Testis (tissue), 3 donors: ENCODE results near the gene PCDHGC5. TPM values are rescaled to one million over a fixed set of nuclear protein-coding genes. Genes with fewer than 3 reads are reported as not detected.
A peak's percentile ranks its signal among the peaks of the same experiment; 100 is the strongest.

Experiments used
- DNase-seq: peaks from one replicate; pipeline ENCODE4 v3.0.0-alpha.2; 2019
- H3K27ac ChIP-seq, 2 donors: fragments of 200-600 bp; sonication (generic); one replicate each; pipeline ENCODE4 v1.5.1; 2019
- H3K27me3 ChIP-seq: fragments of 200-600 bp; sonication (generic); one replicate; pipeline ENCODE4 v1.5.1; 2019
- H3K36me3 ChIP-seq: fragments of 200-600 bp; sonication (generic); one replicate; pipeline ENCODE4 v1.5.1; 2017; ENCODE audit warnings: low read depth; ENCODE audit errors: missing control alignments
- H3K4me1 ChIP-seq: fragments of 200-600 bp; sonication (generic); one replicate; pipeline ENCODE4 v1.5.1; 2019
- H3K4me3 ChIP-seq, 2 donors: fragments of 200-600 bp; sonication (generic); one replicate each; pipeline ENCODE4 v1.5.1; 2017 to 2019
- H3K9me3 ChIP-seq: fragments of 200-600 bp; sonication (generic); one replicate; pipeline ENCODE4 v1.5.1; 2017
- POLR2A ChIP-seq: fragments of 450-650 bp; IDR thresholded peaks from one replicate; pipeline ENCODE4 v1.6.1; 2017; ENCODE audit warnings: antibody characterized with exemption, mild to moderate bottlenecking, moderate library complexity
- WGBS, 2 donors: methylation state at CpG; one replicate each; pipeline ENCODE4 v1.1.5; 2018; 5-methylcytosine and 5-hydroxymethylcytosine counted together
- intact Hi-C: fragments of 100-400 bp; cut with DNase I; formaldehyde crosslinking; loops from one replicate; pipeline ENCODE4 v1.15.1; 2023; ENCODE audit warnings: low total_unique reads
- polyA plus RNA-seq: library from polyadenylated mRNA; stranded (reverse); fragments of 350-450 nt; fragmentation: Illumina TruSeq; extraction: RNeasy Lipid Tissue Mini Kit (QIAGEN cat#74804); gene quantifications from one replicate; pipeline ENCODE4 v1.2.3, GENCODE V29; 2014; ENCODE audit warnings: low read depth, low replicate concordance; ENCODE audit not compliant: insufficient read depth
- total RNA-seq, 2 donors: library from RNA; depleted of rRNA; stranded (reverse); fragments of >200 nt; gene quantifications; one replicate each; pipeline ENCODE4 v1.2.3, GENCODE V29; 2016
- TF ChIP-seq, protein P1 (sequence below), 3 experiments: fragments of 450-650 bp in 2 of 3; fragments of 200-600 bp in 1 of 3; sonication (generic) in 1 of 3; IDR thresholded peaks; one replicate each; pipeline ENCODE4 v1.5.1; 2016 to 2019; ENCODE audit warnings: antibody characterized with exemption in 3 of 3, mild to moderate bottlenecking in 2 of 3, moderate library complexity in 1 of 3

PCDHGC5 gene
- total and polyA plus RNA-seq, 3 donors from 2014 or later = 0.50 to 5.4 (median 4.9) TPM

DNA sequence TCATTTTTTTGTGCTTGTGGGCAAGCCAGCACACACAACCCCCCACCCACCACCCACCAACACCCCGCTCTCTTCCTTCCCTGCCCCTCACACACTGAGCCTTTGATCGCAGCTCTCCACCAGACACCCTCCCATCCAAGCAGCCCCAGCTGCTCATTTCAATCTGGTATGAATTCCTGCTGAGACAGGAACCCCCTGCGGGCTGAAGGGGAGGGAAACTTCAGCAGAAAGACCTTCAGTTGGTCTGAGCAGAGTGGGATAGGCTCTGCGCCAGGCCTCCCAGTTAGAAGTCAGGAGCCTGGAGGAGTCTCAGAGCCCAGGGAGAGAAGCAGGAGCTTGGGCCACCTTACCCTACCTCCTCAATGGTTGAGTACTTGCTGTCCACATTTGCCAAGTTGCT is 7.2 kb downstream of the PCDHGC5 start:
- WGBS, 2 donors = 55 to 83% methylated on average over 4 of the region's 4 CpGs
- Histone ChIP-seq H3K27me3 (no peaks in the 10 kb centered on the region), H3K36me3 (no peaks in the 10 kb centered on the region), H3K4me3 (no peak overlapping the region), H3K4me1 (peaks cover 28% of the 10 kb centered on the region), H3K27ac (peak overlapping the region; percentile 26 to 50), H3K9me3 (no peaks in the 10 kb centered on the region)
- intact Hi-C loops = no loop called here
- TF ChIP-seq, protein P1, sequence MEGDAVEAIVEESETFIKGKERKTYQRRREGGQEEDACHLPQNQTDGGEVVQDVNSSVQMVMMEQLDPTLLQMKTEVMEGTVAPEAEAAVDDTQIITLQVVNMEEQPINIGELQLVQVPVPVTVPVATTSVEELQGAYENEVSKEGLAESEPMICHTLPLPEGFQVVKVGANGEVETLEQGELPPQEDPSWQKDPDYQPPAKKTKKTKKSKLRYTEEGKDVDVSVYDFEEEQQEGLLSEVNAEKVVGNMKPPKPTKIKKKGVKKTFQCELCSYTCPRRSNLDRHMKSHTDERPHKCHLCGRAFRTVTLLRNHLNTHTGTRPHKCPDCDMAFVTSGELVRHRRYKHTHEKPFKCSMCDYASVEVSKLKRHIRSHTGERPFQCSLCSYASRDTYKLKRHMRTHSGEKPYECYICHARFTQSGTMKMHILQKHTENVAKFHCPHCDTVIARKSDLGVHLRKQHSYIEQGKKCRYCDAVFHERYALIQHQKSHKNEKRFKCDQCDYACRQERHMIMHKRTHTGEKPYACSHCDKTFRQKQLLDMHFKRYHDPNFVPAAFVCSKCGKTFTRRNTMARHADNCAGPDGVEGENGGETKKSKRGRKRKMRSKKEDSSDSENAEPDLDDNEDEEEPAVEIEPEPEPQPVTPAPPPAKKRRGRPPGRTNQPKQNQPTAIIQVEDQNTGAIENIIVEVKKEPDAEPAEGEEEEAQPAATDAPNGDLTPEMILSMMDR (IDR thresholded peaks at IDR 0.05) = no peak
- no peak for TF ChIP-seq POLR2A
- peak; percentile 81 for DNase-seq

DNA sequence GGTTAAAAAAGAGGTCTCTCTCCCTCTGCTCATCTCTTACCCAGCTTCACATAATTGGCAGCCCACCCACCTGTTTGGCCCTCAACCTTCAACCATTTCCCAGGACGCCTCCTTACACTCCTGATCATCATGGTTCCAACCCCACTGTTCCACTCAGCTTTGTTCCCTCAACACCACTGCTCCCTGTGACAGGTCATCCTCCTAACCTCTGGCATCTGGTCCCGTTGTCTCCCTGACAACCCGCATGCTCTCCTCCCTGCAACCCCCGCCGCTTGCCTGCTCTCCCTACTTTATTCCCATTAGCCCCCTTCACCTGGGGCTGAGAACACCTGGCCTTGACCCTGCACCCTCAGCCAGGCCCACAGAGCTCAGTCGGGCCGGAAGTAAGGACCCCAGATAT is 12.9 kb downstream of the PCDHGC5 start:
- no peak overlapping the region for H3K4me3 ChIP-seq
- H3K4me1 ChIP-seq = no peaks in the 10 kb centered on the region
- no peaks in the 10 kb centered on the region for H3K36me3 ChIP-seq
- DNase-seq = no peak
- H3K9me3 ChIP-seq = no peaks in the 10 kb centered on the region
- TF ChIP-seq, protein P1 (IDR thresholded peaks at IDR 0.05) = no peak
- no peak for TF ChIP-seq POLR2A
- intact Hi-C loops = no loop called here
- WGBS, 2 donors = 71 to 78% methylated on average over 7 of the region's 7 CpGs
- no peaks in the 10 kb centered on the region for H3K27me3 ChIP-seq
- H3K27ac ChIP-seq = no peak overlapping the region

DNA sequence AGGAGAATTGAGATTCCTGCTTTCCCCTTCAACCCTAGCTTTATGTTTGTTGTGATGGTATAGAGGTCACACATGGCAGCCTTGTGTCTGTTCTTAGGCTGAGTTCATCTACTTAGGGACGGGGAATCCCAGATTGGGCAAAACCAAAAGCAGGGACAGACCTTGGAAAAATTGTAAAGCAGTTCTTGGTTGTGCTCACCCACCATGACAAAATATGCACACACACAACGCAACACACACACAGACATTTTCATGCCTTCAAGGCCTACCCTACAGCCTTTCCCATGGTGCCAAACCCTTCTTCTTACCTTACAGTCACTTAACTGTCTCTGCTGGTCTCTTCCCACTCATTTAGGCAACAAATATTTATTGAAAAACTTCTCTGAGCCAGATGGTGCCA is 14.8 kb downstream of the PCDHGC5 start:
- no peaks in the 10 kb centered on the region for H3K36me3 ChIP-seq

DNA sequence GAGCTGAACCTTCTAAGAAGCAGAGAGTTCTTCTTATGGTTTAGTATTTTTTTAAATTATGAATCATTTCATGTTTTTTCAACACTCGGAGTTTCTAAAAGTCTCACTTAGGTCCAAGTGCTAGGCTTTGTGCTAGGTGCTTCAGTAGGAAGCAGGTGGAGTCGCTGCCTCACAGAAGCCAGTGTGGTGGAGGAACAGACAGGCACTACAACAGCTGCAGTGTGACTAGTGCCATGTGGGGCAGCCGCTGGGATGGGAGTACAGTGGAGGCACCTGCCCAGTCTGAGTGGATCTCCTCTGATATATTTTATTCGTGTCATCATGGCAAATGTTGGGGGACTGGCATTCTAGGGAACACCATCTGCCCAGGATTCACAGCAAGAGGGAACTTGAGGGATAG is 15.3 kb downstream of the PCDHGC5 start:
- intact Hi-C loops = no loop called here
- no peaks in the 10 kb centered on the region for H3K27me3 ChIP-seq
- H3K4me3 ChIP-seq = no peak overlapping the region
- H3K9me3 ChIP-seq = no peaks in the 10 kb centered on the region
- no peak overlapping the region for H3K27ac ChIP-seq
- H3K4me1 ChIP-seq = peaks cover 14% of the 10 kb centered on the region
- WGBS, 2 donors = 94% methylated on average over 4 of the region's 4 CpGs
- TF ChIP-seq POLR2A = no peak
- TF ChIP-seq, protein P1 (IDR thresholded peaks at IDR 0.05) = no peak
- DNase-seq = no peak
- no peaks in the 10 kb centered on the region for H3K36me3 ChIP-seq

More for the DNA sequence above, 14.8 kb downstream of the PCDHGC5 start:
- WGBS, 2 donors = 94 to 100% methylated on average over 2 of the region's 2 CpGs
- Histone ChIP-seq H3K9me3 (no peaks in the 10 kb centered on the region), H3K27ac (no peak overlapping the region), H3K27me3 (no peaks in the 10 kb centered on the region), H3K4me1 (peaks cover 14% of the 10 kb centered on the region), H3K4me3 (no peak overlapping the region)
- intact Hi-C loops = no loop called here
- no peak for TF ChIP-seq POLR2A
- TF ChIP-seq, protein P1 (IDR thresholded peaks at IDR 0.05) = no peak
- no peak for DNase-seq

DNA sequence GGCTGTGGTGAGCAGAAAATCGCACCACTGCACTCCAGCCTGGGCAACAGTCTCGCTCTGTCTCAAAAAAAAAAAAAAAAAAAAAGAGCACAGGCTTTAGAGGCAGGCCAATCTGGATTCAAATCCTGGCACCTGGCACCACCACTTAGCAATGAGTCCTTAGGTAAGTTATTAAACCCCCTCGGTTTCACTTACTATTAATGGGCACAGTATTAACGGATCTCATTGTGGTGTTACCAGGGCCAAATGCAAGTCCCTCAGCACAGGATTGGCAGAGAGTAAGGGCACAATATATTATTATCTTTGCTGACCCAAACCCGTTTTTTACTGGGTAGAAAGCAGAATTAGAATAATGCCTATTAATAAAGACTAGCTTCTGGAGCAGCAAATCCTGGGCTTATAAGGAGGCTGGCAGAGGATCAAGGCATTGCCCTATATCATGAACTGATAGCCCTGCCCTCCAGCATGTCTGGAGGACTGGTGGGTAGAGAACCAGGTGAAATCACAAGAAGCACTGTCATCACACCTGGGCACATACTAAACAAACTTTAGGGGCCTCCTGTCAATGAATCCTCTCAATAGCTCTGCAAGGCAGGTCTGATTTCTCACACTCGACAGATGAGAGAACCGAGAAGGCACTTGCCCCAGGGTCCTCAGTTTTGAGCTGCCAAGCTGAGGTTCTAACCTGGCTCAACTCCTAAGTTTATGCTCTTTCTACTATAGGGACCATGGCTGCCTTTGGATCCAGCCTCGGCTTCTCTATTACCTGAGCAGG is 17.7 kb downstream of the PCDHGC5 start:
- Histone ChIP-seq H3K4me3 (no peak overlapping the region), H3K4me1 (peaks cover 14% of the 10 kb centered on the region), H3K36me3 (no peaks in the 10 kb centered on the region), H3K27ac (peak overlapping the region in 1 of 2 donors; percentile 71), H3K27me3 (no peaks in the 10 kb centered on the region), H3K9me3 (no peaks in the 10 kb centered on the region)
- DNase-seq = no peak
- WGBS, 2 donors = 82 to 84% methylated on average over 8 of the region's 8 CpGs
- intact Hi-C loops = no loop called here
- TF ChIP-seq POLR2A = no peak
- TF ChIP-seq, protein P1 (IDR thresholded peaks at IDR 0.05) = no peak
